CD1c-positive myeloid dendritic cell (primary cell): ENCODE results near the gene POLRMT.
"Not testable (repeated sequence)": the region's sequence is repeated elsewhere in the genome, so short reads cannot be mapped to it uniquely, and the experiment has no call there.

ENCODE experiments used
- DNase-seq: peaks from one replicate; pipeline ENCODE4 v3.0.0-alpha.2; 2016; ENCODE audit errors: extremely low spot score

Gene POLRMT

GRCh38 chr19:647566-648284, 14.4 kb upstream of the POLRMT start:
- no peak for DNase-seq

GRCh38 chr19:646779-647565, 13.6 kb upstream of the POLRMT start:
- no peak for DNase-seq

- DNase-seq = no peak
Observed at GRCh38 chr19:645912-646778, 12.8 kb upstream of the POLRMT start.

DNA sequence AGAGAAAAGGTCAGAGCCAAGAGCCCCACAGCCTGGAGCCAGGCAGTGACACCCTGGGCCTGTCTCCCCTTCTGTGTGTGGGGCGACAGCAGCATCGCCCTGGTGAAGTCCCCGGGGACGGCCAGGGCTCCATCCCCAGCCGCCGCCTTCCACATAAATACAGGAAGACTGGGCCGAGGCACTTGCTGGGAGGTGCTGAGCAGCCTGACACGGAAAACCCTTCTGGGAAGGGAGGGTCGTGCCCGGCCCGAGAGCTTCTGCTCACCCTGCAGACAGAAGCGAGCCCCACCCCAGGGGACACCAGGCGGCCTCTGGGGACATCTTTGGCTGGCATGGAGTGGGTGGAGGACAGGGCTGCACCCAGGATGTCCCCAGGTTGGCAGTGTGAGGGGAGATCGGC, 11.5 kb upstream of the POLRMT start:
- no peak for DNase-seq

DNA sequence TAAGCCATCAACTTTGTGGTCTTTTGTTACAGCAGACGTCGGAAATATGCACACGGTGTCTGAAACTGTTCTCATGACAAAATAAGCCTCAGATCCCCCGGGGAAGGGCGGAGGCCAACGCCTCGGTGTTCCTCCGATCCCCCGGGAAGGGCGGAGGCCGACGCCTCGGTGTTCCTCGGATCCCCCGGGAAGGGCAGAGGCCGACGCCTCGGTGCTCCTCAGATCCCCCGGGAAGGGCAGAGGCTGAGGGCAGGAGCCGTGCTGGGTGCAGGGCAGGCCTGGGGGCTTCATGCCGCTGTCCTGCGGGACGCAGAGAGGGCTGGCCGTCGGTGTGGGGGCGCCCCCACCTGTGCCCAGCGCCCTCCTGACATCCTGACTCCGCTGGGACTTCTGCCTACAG, 11.0 kb upstream of the POLRMT start:
- no peak for DNase-seq

DNA sequence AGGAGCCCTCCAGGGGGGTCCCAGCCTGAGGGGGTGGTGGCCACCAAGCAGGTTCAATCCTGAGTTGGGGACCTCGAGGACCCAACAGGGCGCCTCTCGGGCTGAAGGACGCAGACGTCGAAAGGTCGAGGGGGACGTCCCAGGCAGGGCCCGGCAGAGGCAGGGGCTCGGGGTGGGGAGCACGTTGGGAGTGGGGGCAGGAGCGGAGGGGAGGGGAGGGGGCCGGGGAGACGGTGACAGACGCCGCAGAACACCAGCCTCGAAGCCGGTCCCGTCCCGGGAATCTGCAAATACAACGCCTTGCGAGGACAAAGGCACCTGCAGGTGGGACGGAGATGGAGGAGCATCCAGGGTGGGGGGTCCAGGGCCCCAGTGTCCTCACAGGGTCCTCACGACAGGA, 10.4 kb upstream of the POLRMT start:
- DNase-seq = no peak

DNA sequence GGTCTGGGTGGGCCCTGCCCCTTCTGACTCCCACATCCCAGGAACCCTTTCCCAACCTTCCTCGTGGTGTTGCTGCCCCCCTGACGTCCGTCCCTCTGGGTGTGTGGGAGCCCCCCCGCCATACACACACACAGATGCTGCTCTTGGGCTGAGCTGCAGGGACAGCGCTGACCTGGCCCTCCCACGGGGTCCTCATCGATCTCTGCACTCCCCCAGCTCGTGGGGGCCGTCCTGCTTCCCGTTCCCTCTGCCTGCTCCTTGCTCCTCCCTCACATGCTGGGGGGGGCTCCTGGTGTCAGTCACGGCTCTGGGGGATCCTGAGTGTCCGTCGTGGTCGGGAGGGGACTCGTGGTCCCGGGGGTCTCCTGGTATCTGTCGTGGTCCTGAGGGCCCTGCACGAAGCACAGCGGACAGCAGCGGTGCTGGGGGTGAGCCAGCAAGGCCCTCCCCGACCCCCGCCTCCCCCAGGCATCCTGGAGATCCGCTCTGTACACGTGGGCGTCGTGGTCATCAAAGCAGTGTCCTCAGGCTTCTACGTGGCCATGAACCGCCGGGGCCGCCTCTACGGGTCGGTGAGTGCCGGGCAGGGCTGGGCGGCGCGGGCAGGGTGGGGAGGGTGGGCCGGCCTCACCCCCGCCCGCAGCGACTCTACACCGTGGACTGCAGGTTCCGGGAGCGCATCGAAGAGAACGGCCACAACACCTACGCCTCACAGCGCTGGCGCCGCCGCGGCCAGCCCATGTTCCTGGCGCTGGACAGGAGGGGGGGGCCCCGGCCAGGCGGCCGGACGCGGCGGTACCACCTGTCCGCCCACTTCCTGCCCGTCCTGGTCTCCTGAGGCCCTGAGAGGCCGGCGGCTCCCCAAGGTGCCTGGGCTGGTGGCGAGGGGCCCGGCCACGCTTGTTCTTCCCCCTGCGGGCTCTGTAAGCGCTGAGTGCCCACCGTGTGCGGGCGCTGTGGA, 9.7 kb upstream of the POLRMT start:
- DNase-seq = no peak

DNA sequence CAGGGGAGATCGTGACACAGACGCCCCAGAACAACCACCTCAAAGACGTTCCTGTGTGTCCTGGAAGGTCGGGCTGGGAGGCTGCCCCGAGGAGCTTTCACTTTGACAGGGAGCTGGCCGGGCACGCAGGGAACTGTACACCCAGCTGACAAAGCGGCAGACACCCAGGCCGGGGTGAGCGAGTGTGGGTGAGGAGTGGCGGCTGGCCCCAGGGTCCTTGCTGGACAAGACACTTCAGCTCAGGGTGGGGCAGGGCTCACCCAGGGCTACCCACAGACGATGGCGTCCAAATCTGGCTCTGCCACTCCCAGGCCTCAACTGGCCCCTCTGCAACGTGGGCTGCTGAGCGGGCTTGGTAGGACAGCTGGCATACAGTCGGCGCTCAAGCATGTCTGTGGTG, 8.4 kb upstream of the POLRMT start:
- DNase-seq = no peak

- DNase-seq = no peak
Observed at GRCh38 chr19:640606-641189, 7.4 kb upstream of the POLRMT start.

DNA sequence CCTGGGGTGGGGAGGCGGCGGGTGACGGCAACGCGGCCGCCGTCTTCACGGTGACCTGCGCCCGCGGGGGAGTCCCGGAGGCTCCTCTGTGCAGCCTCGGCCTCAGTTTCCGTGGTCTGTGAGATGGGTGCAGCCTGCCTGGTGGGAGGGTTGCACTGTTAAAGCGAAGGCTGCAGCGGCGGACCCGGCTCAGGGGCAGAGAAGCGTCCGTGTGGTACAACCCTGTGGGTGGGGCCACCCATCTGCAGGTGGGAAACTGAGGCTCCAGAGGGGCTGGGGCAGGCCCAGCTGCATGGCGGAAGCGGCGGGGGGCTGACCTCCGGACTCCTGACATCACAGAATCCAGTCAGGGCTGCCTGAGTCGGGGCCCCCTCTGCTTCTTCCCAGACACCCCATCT, 6.8 kb upstream of the POLRMT start:
- no peak for DNase-seq

DNA sequence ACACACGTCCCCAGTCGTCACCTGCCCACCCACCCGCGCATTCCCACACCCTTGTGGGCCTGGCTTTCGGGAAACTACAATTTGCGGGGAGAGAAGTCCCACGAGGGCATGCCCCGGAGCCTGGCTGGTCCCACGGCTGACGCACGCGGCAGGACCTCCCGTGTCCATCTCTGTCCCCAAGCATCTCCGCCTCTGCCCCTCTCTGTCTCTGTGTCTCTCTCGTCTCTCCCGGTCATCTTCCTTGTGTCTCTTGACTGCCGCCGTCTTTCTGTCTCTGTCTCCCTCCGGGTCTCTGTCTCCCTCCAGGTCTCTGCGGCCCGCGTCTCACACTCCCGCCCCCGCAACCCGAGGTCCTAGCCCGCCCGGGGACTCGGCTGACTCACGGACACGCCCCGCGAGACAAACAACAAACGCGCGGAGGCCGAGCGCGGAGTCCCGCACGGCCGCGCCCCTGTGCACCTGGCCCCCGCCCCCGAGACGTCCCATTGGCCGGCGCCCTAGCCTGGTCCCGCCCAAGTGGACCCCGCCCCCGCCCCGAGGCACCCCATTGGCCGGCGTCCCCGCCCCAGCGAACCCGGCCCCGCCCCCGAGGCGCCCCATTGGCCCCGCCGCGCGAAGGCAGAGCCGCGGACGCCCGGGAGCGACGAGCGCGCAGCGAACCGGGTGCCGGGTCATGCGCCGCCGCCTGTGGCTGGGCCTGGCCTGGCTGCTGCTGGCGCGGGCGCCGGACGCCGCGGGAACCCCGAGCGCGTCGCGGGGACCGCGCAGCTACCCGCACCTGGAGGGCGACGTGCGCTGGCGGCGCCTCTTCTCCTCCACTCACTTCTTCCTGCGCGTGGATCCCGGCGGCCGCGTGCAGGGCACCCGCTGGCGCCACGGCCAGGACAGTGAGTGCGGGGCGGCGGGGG, 6.2 kb upstream of the POLRMT start, which contains the start of gene FGF22:
Gene FGF22 (plus strand): TSS at position 627 of the 908 bp plus-strand sequence. CDS start 47 bp downstream, at position 674.
- DNase-seq = peak; percentile 97

DNA sequence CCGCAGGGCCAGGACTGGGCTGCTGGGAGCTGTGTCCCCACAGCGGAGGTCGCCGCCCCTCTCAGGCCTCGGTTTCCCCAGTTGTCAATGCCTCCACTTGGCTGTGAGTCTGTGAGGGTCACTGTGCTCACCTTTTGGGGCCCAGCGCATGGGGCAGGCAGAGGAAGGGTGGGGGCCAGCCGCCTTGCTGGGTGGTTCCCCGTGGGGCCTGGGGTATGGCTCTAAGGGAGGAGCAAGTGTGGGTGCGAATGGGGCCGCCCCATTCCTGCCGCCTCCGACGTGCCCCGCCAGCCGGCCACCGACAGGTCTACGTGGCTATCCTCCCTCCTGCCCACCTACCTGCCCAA, 5.5 kb upstream of the POLRMT start:
- DNase-seq = no peak

GRCh38 chr19:634975-635652, 1.8 kb upstream of the POLRMT start:
- DNase-seq = no peak

GRCh38 chr19:633786-634639, 676 bp upstream of the POLRMT start:
- DNase-seq = peak; percentile 5

- peak; percentile 71 for DNase-seq
Observed at GRCh38 chr19:632579-633067, 714 bp downstream of the POLRMT start.

DNA sequence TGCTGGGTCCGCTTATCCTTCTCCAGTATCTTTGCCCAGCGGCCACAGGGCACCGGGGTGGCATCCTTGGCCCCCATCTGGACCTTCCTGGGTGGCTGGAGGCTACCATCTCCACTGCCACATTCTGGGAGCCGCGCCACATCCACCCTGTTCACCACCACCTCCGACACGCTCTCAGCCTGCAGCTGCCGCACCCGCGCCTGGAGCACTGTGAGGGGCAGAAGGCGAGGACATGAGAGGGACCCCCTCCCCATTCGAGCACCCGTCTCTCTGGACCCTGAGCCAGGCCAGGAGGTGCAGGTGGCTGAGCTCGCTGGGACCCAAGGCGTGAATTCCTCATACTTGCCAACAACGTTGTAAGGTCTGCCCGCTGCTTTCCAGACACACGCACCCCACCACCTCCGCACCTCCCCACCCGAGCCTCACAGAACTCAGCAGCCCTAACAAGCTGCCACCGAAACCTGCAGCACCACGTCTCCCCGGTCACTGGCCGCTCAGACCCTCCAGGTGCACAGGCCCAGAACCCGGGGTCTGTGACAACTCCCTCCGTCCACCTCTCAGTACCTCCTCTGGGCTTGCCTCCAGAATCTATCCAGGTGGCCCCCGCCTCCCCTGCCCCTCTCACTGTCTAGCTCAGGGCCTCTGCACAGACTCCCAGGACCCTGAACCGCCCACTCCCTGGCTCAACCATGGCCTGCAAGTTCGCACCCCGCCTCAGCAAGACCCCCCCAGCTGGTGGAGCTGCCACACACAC, 3.2 kb downstream of the POLRMT start:
- no peak for DNase-seq

- not testable (repeated sequence) for DNase-seq
Observed at GRCh38 chr19:629515-629914, 3.8 kb downstream of the POLRMT start.
